Thyroid gland (tissue), 4 donors: ENCODE data around the gene OR6C76.

Source experiments
- POLR2A ChIP-seq, 2 donors: fragments of 450-650 bp; IDR thresholded peaks; one replicate each; pipeline ENCODE4 v1.6.1; 2017; ENCODE audit warnings: antibody characterized with exemption in 2 of 2, mild to moderate bottlenecking in 2 of 2, moderate library complexity in 1 of 2
- TF ChIP-seq, protein P1 (sequence below), 6 experiments: fragments of 200-600 bp in 3 of 6; fragments of 450-650 bp in 3 of 6; sonication (generic) in 3 of 6; IDR thresholded peaks; one replicate each; pipeline ENCODE4 v1.5.1; 2016 to 2019; ENCODE audit warnings: antibody characterized with exemption in 6 of 6, mild to moderate bottlenecking in 2 of 6, inconsistent platforms in 1 of 6, moderate library complexity in 1 of 6

GRCh38 chr12:55472264-55472663, 46.2 kb downstream of the OR6C76 start:
- TF ChIP-seq, protein P1, sequence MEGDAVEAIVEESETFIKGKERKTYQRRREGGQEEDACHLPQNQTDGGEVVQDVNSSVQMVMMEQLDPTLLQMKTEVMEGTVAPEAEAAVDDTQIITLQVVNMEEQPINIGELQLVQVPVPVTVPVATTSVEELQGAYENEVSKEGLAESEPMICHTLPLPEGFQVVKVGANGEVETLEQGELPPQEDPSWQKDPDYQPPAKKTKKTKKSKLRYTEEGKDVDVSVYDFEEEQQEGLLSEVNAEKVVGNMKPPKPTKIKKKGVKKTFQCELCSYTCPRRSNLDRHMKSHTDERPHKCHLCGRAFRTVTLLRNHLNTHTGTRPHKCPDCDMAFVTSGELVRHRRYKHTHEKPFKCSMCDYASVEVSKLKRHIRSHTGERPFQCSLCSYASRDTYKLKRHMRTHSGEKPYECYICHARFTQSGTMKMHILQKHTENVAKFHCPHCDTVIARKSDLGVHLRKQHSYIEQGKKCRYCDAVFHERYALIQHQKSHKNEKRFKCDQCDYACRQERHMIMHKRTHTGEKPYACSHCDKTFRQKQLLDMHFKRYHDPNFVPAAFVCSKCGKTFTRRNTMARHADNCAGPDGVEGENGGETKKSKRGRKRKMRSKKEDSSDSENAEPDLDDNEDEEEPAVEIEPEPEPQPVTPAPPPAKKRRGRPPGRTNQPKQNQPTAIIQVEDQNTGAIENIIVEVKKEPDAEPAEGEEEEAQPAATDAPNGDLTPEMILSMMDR (IDR thresholded peaks at IDR 0.05), result no peak
- no peak for TF ChIP-seq POLR2A (IDR thresholded peaks at IDR 0.05)
